Embryonic facial prominence (tissue), 1 donor: ENCODE measurements around the gene RUNX3.
"Not testable (repeated sequence)": the region's sequence is repeated elsewhere in the genome, so short reads cannot be mapped to it uniquely, and the experiment has no call there.

ENCODE experiments used
- DNase-seq: peaks from one replicate; pipeline ENCODE4 v3.0.0-alpha.2; 2016; ENCODE audit errors: extremely low spot score

RUNX3 gene

GRCh38 chr1:24930260-24931145, at the start of gene RUNX3:
TSS of gene RUNX3 (minus strand) at chr1:24930276. CDS start at chr1:24929868, 408 bp downstream.
- no peak for DNase-seq

GRCh38 chr1:24979232-24979631, 49.2 kb upstream of the RUNX3 start:
- not testable (repeated sequence) for DNase-seq

GRCh38 chr1:24978383-24979032, 48.4 kb upstream of the RUNX3 start:
- no peak for DNase-seq

GRCh38 chr1:24975391-24975790, 45.3 kb upstream of the RUNX3 start:
- DNase-seq = no peak

- DNase-seq = no peak
Observed at GRCh38 chr1:24973315-24973714, 43.2 kb upstream of the RUNX3 start.

GRCh38 chr1:24972915-24973242, 42.8 kb upstream of the RUNX3 start:
- no peak for DNase-seq

- DNase-seq = no peak
Observed at GRCh38 chr1:24972221-24972914, 42.3 kb upstream of the RUNX3 start.

- DNase-seq = no peak
Observed at GRCh38 chr1:24970926-24971875, 41.1 kb upstream of the RUNX3 start.

- no peak for DNase-seq
Observed at GRCh38 chr1:24970399-24970753, 40.3 kb upstream of the RUNX3 start.

- no peak for DNase-seq
Observed at GRCh38 chr1:24969596-24970398, 39.7 kb upstream of the RUNX3 start.

GRCh38 chr1:24968941-24969585, 39.0 kb upstream of the RUNX3 start:
- no peak for DNase-seq

GRCh38 chr1:24967962-24968361, 37.9 kb upstream of the RUNX3 start:
- DNase-seq = no peak

- DNase-seq = no peak
Observed at GRCh38 chr1:24967555-24967954, 37.5 kb upstream of the RUNX3 start.

GRCh38 chr1:24966724-24967346, 36.8 kb upstream of the RUNX3 start:
- no peak for DNase-seq

GRCh38 chr1:24966121-24966723, 36.1 kb upstream of the RUNX3 start:
- no peak for DNase-seq

GRCh38 chr1:24965571-24965930, 35.5 kb upstream of the RUNX3 start:
- DNase-seq = no peak

- peak; percentile 51 for DNase-seq
Observed at GRCh38 chr1:24964811-24965570, 34.9 kb upstream of the RUNX3 start.

- DNase-seq = no peak
Observed at GRCh38 chr1:24963943-24964693, 34.0 kb upstream of the RUNX3 start.
